ENCODE results near the gene SNX10. TPM values are rescaled to one million over a fixed set of nuclear protein-coding genes. Genes with fewer than 3 reads are reported as not detected.

SNX10 gene
- polyA plus RNA-seq, 1 experiment, result not detected

DNA sequence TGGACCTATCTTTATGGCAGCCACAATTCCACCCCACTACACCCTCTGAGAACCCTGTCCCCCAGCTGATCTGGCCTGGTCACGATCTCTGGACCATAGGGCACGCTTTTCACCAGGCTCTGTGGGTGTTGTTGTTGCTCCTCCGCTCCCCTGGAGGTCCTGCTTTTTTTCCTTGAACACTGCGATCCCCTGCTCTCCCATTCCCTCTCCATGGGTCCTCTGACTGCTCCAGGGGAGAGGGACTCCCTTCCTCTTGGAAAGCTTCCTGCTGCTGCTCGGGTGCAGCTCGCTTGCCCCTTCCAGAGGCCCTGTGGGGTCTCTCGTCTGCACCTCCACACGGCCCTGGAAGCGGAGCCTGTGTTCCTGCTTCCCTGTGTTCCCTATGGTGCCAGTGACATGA, 53.5 kb downstream of the SNX10 start:
- H3K4me3 ChIP-seq (ENCODE audit: low read depth, low read length), result no peak overlapping the region
- no peak overlapping the region for H3K27ac ChIP-seq (ENCODE audit: low read depth, low read length)
- POLR2A ChIA-PET, result no interaction called here
- DNase-seq (ENCODE audit: low read depth, low spot score), result no peak
- TF ChIP-seq, protein P1, sequence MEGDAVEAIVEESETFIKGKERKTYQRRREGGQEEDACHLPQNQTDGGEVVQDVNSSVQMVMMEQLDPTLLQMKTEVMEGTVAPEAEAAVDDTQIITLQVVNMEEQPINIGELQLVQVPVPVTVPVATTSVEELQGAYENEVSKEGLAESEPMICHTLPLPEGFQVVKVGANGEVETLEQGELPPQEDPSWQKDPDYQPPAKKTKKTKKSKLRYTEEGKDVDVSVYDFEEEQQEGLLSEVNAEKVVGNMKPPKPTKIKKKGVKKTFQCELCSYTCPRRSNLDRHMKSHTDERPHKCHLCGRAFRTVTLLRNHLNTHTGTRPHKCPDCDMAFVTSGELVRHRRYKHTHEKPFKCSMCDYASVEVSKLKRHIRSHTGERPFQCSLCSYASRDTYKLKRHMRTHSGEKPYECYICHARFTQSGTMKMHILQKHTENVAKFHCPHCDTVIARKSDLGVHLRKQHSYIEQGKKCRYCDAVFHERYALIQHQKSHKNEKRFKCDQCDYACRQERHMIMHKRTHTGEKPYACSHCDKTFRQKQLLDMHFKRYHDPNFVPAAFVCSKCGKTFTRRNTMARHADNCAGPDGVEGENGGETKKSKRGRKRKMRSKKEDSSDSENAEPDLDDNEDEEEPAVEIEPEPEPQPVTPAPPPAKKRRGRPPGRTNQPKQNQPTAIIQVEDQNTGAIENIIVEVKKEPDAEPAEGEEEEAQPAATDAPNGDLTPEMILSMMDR (IDR thresholded peaks at IDR 0.05; ENCODE audit: low read depth, low read length), result no peak
- H3K27me3 ChIP-seq (ENCODE audit: control insufficient read depth, insufficient read depth, low read length), result no peaks in the 10 kb centered on the region
- CTCF ChIA-PET, result interaction anchor here (0.6 kb wide), 1 partner anchor 13 kb away, joined by 4 read pairs; no protein-coding TSS in a partner anchor
- no peaks in the 10 kb centered on the region; the same call in 1 of the 2 replicates for H3K9me3 ChIP-seq (ENCODE audit: control insufficient read depth, insufficient read depth, low read length)

DNA sequence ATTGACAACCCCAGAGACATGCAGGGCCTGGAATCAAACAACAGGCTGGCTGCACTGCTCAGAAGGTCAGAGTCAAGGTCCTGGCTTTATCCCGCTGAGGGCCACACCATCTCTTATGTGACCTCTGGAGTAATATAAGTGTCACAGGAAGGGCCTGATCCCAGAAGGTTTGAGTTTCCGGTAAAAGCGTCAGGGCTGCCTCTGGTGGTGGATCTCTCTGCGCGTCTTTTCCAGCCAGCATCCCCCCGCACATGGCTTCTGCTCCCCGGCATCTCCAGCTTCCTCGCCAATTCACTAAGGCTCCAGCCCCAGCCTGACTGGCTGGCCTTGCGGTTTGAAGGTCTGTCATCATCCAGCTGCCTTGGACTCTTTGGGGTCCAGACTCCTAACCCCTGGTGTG, 54.2 kb downstream of the SNX10 start:
- CTCF ChIA-PET, result no interaction called here
- Histone ChIP-seq H3K4me3 (ENCODE audit: low read depth, low read length) (no peak overlapping the region), H3K9me3 (ENCODE audit: control insufficient read depth, insufficient read depth, low read length) (no peaks in the 10 kb centered on the region; the same call in 1 of the 2 replicates), H3K27ac (ENCODE audit: low read depth, low read length) (no peak overlapping the region), H3K27me3 (ENCODE audit: control insufficient read depth, insufficient read depth, low read length) (no peaks in the 10 kb centered on the region)
- TF ChIP-seq, protein P1 (IDR thresholded peaks at IDR 0.05; ENCODE audit: low read depth, low read length), result no peak
- no peak for DNase-seq (ENCODE audit: low read depth, low spot score)
- POLR2A ChIA-PET, result no interaction called here

DNA sequence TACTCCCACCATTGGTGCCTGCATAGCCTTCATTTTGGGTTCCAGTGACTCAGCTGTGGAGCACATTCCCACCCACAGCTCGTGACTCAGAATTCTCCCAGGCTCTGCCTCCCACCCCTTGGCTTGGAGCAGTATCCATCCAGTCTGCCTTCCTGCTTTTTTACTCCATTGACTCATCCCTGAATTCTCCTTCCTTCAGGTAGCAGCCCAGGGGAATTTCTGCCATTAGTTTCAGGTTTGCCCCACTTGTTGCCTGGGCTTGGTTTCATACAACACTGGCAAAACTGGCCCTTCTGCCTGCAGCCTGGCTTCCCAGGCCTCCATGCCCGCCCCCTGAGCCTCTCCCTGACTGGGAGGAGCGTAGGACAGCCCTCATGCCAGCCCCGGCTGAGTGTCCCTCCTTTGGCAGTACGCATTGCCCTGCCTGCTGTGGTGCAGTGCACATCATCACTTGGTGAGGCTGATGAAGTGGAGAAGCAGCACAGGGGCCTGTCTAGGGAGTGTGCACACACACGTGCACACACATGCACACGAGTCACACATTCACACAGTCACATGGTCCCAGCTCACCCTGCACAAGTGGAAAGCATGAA, 55.0 kb downstream of the SNX10 start:
- TF ChIP-seq, protein P1 (IDR thresholded peaks at IDR 0.05; ENCODE audit: low read depth, low read length), result no peak
- DNase-seq (ENCODE audit: low read depth, low spot score), result no peak
- H3K4me3 ChIP-seq (ENCODE audit: low read depth, low read length), result no peak overlapping the region
- ChIA-PET POLR2A (no interaction called here), CTCF (no interaction called here)
- H3K9me3 ChIP-seq (ENCODE audit: control insufficient read depth, insufficient read depth, low read length), result no peaks in the 10 kb centered on the region; the same call in 1 of the 2 replicates
- H3K27me3 ChIP-seq (ENCODE audit: control insufficient read depth, insufficient read depth, low read length), result no peaks in the 10 kb centered on the region
- no peak overlapping the region for H3K27ac ChIP-seq (ENCODE audit: low read depth, low read length)

DNA sequence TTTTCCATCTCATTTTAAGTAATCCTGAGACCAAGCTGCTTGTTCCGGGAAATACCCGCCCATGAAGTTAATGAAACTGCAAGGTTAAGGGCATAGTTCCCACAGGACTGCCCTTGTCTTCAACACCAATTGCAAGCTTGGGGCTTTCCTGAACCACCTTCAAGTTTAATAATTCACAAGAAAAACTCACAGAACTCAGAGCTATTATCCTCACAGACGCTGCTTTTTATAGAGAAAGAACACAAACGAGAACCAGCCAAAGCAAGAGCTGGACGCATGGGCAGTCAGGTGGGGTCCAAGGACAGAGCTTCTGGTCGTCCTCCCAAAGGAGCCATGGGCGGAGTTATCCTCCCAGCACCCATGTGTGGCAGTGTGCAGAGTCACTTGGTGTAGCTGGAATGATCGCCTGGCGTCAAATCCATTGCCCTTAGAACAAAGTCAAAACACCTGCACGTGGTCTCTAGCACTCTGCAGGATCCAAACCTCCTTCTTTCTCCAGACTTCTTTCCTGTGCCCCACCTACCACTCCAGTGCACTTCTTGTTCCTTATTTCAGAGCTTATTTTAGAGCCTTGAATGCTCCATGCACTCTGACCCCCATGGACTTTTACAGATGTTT, 56.7 kb downstream of the SNX10 start:
- no peaks in the 10 kb centered on the region; the same call in 1 of the 2 replicates for H3K9me3 ChIP-seq (ENCODE audit: control insufficient read depth, insufficient read depth, low read length)
- CTCF ChIA-PET, result interaction anchor here (1.0 to 2.2 kb wide), 3 partner anchors 17 to 456 kb away, joined by 3 to 10 read pairs (median 8); no protein-coding TSS in a partner anchor
- POLR2A ChIA-PET, result no interaction called here

More for the DNA sequence above, 56.7 kb downstream of the SNX10 start:
- Histone ChIP-seq H3K27ac (ENCODE audit: low read depth, low read length) (no peak overlapping the region), H3K4me3 (ENCODE audit: low read depth, low read length) (no peak overlapping the region), H3K27me3 (ENCODE audit: control insufficient read depth, insufficient read depth, low read length) (no peaks in the 10 kb centered on the region)
- no peak for DNase-seq (ENCODE audit: low read depth, low spot score)
- TF ChIP-seq, protein P1 (IDR thresholded peaks at IDR 0.05; ENCODE audit: low read depth, low read length), result no peak
